ENCODE data around the gene TEX52. TPM values are rescaled to one million over a fixed set of nuclear protein-coding genes. Genes with fewer than 3 reads are reported as not detected.

Gene TEX52
- total RNA-seq, 1 donor from 2014 or later = not detected

DNA sequence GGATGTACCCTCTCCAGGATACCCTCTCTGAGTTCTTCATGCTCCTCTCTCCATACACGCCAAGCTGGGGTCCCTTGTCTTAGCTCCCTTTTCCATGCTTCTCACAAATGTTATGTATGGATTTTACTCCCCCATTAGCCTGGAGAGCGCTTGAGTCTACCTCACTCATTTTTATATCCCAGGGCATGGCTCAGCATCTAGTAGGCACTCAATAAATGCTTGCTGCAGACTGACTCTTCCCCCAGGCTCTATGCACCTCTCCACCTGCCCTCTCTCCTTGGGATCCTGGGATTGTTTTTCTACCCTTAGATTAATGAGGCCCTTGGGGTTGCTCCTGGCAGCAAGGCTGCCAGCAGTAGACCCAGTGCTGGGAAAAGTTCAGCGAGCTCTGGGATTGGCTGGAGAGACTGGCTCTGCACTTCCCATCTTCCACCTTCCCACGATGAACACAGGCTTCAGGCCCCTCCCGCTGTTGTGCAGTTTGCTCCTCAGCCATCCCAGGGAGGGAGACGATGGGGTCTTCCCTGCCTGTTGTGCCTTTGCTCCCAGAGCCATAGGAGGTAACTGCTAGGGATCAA lies 24.2 kb downstream of the TEX52 start:
- intact Hi-C loops (cut with DNase I) = no loop called here
- TF ChIP-seq POLR2AphosphoS5 (IDR thresholded peaks at IDR 0.05; ENCODE audit: insufficient read depth in 1 of 2, low read depth in 1 of 2) = no peak
- Histone ChIP-seq H3K27me3 (no peaks in the 10 kb centered on the region), H3K36me3 (peaks cover 0 to 23% of the 10 kb centered on the region in 2 donors), H3K9me3 (no peaks in the 10 kb centered on the region), H3K4me1 (peaks cover 21% of the 10 kb centered on the region), H3K4me3 (no peak overlapping the region), H3K27ac (no peak overlapping the region)
- DNase-seq (ENCODE audit: extremely low spot score in 2 of 2) = no peak

GRCh38 chr12:2829275-2829674 lies 27.6 kb downstream of the TEX52 start:
- H3K36me3 ChIP-seq = peaks cover 0 to 55% of the 10 kb centered on the region in 2 donors
- H3K4me1 ChIP-seq = peaks cover 5% of the 10 kb centered on the region
- intact Hi-C loops (cut with DNase I) = no loop called here
- TF ChIP-seq POLR2A (IDR thresholded peaks at IDR 0.05) (no peak), POLR2AphosphoS5 (IDR thresholded peaks at IDR 0.05; ENCODE audit: insufficient read depth in 1 of 2, low read depth in 1 of 2) (no peak)
- TF ChIP-seq, protein P1, sequence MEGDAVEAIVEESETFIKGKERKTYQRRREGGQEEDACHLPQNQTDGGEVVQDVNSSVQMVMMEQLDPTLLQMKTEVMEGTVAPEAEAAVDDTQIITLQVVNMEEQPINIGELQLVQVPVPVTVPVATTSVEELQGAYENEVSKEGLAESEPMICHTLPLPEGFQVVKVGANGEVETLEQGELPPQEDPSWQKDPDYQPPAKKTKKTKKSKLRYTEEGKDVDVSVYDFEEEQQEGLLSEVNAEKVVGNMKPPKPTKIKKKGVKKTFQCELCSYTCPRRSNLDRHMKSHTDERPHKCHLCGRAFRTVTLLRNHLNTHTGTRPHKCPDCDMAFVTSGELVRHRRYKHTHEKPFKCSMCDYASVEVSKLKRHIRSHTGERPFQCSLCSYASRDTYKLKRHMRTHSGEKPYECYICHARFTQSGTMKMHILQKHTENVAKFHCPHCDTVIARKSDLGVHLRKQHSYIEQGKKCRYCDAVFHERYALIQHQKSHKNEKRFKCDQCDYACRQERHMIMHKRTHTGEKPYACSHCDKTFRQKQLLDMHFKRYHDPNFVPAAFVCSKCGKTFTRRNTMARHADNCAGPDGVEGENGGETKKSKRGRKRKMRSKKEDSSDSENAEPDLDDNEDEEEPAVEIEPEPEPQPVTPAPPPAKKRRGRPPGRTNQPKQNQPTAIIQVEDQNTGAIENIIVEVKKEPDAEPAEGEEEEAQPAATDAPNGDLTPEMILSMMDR (IDR thresholded peaks at IDR 0.05) = no peak
- no peak overlapping the region for H3K27ac ChIP-seq
- no peaks in the 10 kb centered on the region for H3K9me3 ChIP-seq
- no peaks in the 10 kb centered on the region for H3K27me3 ChIP-seq
- no peak for DNase-seq (ENCODE audit: extremely low spot score in 2 of 2)
- H3K4me3 ChIP-seq = no peak overlapping the region

DNA sequence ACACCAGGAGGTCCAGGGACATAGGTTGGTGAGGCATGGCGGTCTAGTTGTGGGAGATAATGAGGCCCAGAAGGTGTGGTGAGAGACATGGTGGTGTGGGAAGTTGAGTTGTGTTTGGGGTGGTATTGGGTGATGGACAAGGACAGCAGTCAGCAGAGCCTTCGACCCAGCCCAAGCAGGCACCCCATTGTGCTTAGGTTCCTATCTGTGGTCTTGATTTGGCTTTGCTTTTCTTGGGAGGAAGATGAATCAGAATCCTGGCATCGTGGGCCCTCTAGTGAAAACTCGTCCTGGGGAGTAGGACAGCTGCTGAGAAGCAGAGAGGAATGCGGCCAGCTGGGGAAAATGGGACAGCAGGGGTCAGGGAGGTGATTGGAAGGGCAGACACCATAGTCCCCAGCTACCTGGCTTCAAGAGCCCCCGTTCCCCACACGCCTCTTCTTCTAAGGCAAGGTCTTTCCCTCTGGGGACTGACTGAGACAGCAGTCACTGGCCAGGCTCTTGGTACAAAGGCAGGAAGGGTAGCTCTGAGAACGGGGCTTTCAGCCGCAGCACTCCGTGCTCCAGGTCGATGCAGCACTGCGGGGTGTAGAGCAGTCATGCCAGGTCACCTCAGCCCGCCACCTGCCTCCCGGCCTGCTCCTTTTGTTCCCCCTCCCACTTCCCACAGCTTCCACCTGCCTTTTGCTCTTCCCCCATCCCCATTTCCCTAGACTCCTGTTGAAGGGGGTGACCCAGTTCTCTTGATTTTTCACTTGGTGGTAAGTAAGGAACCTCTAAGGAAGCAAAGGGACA lies 29.9 kb downstream of the TEX52 start:
- no peaks in the 10 kb centered on the region for H3K4me1 ChIP-seq
- DNase-seq (ENCODE audit: extremely low spot score in 2 of 2) = no peak
- TF ChIP-seq POLR2AphosphoS5 (IDR thresholded peaks at IDR 0.05; ENCODE audit: insufficient read depth in 1 of 2, low read depth in 1 of 2) (no peak), POLR2A (IDR thresholded peaks at IDR 0.05) (no peak)
- TF ChIP-seq, protein P1 (IDR thresholded peaks at IDR 0.05) = no peak
- H3K9me3 ChIP-seq = no peaks in the 10 kb centered on the region
- peaks cover 0 to 78% of the 10 kb centered on the region in 2 donors for H3K36me3 ChIP-seq
- no peaks in the 10 kb centered on the region for H3K27me3 ChIP-seq
- intact Hi-C loops (cut with DNase I) = no loop called here
- H3K4me3 ChIP-seq = no peak overlapping the region
- H3K27ac ChIP-seq = no peak overlapping the region

GRCh38 chr12:2826036-2826435 lies 30.8 kb downstream of the TEX52 start:
- Histone ChIP-seq H3K4me3 (no peak overlapping the region), H3K9me3 (no peaks in the 10 kb centered on the region), H3K27ac (no peak overlapping the region), H3K4me1 (no peaks in the 10 kb centered on the region), H3K36me3 (peaks cover 0 to 87% of the 10 kb centered on the region in 2 donors), H3K27me3 (no peaks in the 10 kb centered on the region)
- DNase-seq (ENCODE audit: extremely low spot score in 2 of 2) = no peak
- no peak for TF ChIP-seq POLR2AphosphoS5 (IDR thresholded peaks at IDR 0.05; ENCODE audit: insufficient read depth in 1 of 2, low read depth in 1 of 2)
- no peak for TF ChIP-seq POLR2A (IDR thresholded peaks at IDR 0.05)
- TF ChIP-seq, protein P1 (IDR thresholded peaks at IDR 0.05) = no peak
- intact Hi-C loops (cut with DNase I) = no loop called here

DNA sequence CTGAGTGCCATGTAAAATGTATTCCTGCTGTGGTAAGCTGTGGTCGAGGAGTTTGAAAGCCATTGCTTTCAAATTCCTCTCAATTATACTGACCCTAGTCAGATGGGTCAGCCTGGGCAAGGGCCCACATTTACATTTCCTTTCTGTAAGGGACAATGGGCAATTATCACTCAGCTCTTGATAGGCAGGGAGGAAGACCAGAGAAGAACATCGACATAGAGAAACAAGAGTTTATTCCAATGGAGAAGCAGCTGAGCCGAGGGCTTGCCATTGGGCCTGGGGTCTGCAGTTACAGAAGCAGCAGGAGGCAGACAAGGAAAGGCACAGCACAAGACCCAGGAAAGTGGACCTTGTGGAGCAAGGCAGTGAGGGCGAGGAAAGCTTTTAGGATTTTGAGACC lies 31.7 kb downstream of the TEX52 start:
- Histone ChIP-seq H3K4me1 (no peaks in the 10 kb centered on the region), H3K27me3 (no peaks in the 10 kb centered on the region), H3K27ac (no peak overlapping the region), H3K9me3 (no peaks in the 10 kb centered on the region), H3K36me3 (peaks cover 0 to 91% of the 10 kb centered on the region in 2 donors), H3K4me3 (no peak overlapping the region)
- intact Hi-C loops (cut with DNase I) = no loop called here
- no peak for TF ChIP-seq POLR2AphosphoS5 (IDR thresholded peaks at IDR 0.05; ENCODE audit: insufficient read depth in 1 of 2, low read depth in 1 of 2)
- TF ChIP-seq, protein P1 (IDR thresholded peaks at IDR 0.05) = no peak
- no peak for TF ChIP-seq POLR2A (IDR thresholded peaks at IDR 0.05)
- DNase-seq (ENCODE audit: extremely low spot score in 2 of 2) = no peak

All from vagina (tissue), 2 donors.